Measurements from ENCODE around the gene RELA. TPM values are rescaled to one million over a fixed set of nuclear protein-coding genes. Genes with fewer than 3 reads are reported as not detected.
A peak's percentile ranks its signal among the peaks of the same experiment; 100 is the strongest.

Gene RELA
- total and polyA plus RNA-seq, 2 of the 4 experiments (the other 2 are of a cell fraction), result 8.6 to 53.0 TPM

DNA sequence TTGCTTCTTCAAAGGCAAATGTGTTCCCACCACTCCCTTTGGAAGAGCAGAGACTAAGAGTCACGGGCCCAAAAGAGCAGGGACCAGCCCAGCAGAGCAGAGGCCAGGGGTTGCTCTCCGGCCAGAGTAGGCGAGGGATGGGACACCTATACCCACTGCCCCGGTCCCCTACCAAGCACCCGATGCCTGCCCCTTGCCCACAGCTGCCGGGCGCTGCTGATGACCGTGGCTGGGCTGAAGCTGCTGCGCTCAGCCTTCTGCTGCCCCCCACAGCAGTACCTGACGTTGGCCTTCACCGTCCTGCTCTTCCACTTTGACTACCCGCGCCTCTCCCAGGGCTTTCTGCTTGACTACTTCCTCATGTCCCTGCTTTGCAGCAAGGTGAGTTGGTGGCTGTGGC lies 35.5 kb downstream of the RELA start:
- ChIA-PET CTCF (no interaction called here), POLR2A (ENCODE audit: unreplicated experiment) (no interaction called here)
- Histone ChIP-seq H3K4me2 (ENCODE audit: low read depth, low read length) (no peak overlapping the region), H2BK20ac (ENCODE audit: low read depth, low read length) (no peak overlapping the region), H4K20me1 (ENCODE audit: insufficient read depth, low read length) (no peaks in the 10 kb centered on the region; the same call in none of the 2 replicates), H3K4me3 (ENCODE audit: insufficient read depth, low read depth, low read length) (no peak overlapping the region), H3K9me3 (ENCODE audit: control insufficient read depth, insufficient read depth, low read length) (no peaks in the 10 kb centered on the region), H3K4ac (ENCODE audit: low read depth, low read length) (no peak overlapping the region), H2AK5ac (ENCODE audit: low read depth, low read length) (no peak overlapping the region), H3K9me1 (ENCODE audit: insufficient read depth, low read length) (no peaks in the 10 kb centered on the region), H3K23ac (ENCODE audit: low read depth, low read length) (no peak overlapping the region), H3K36me3 (ENCODE audit: control insufficient read depth, insufficient read depth, low read length) (peaks cover 86% of the 10 kb centered on the region), H3K18ac (ENCODE audit: low read depth, low read length) (no peak overlapping the region), H3K27me3 (ENCODE audit: control insufficient read depth, insufficient read depth, low read length) (no peaks in the 10 kb centered on the region), H3K79me1 (ENCODE audit: low read depth in 1 of 2, low read length in 2 of 2) (peaks cover 12 to 16% of the 10 kb centered on the region in 2 experiments; a peak in 2 of 4 replicates), H2AFZ (replicated peaks; ENCODE audit: low read length, poor library complexity) (no peak overlapping the region), H3K56ac (ENCODE audit: extremely low read depth, insufficient read depth, low read length) (no peak overlapping the region), H2BK5ac (ENCODE audit: low read depth, low read length, poor library complexity, severe bottlenecking) (no peak overlapping the region), H3K4me1 (ENCODE audit: control insufficient read depth, insufficient read depth, low read length) (no peaks in the 10 kb centered on the region), H2BK120ac (ENCODE audit: low read depth, low read length) (no peak overlapping the region), H2AK9ac (replicated peaks; ENCODE audit: low read depth, low read length, poor library complexity) (peak overlapping the region; percentile 55), H4K8ac (ENCODE audit: low read depth in 2 of 2, low read length in 2 of 2) (no peak overlapping the region), H3K27ac (ENCODE audit: insufficient read depth, low read length) (no peak overlapping the region), H4K5ac (ENCODE audit: low read depth, low read length) (no peak overlapping the region), H3K14ac (replicated peaks; ENCODE audit: low read depth, low read length) (no peak overlapping the region), H2BK15ac (ENCODE audit: low read depth, low read length) (no peak overlapping the region), H3K9ac (ENCODE audit: low read depth, low read length) (no peak overlapping the region), H4K91ac (ENCODE audit: insufficient read depth, low read depth, low read length) (no peak overlapping the region)
- no TSS peak for BruUV-seq (replicated peaks)
- intact Hi-C loops (cut with micrococcal nuclease) (no loop called here), dilution Hi-C loops (cut with HindIII; ENCODE audit: low sequenced_read_pairs, unreplicated experiment) (no loop called here), in situ Hi-C loops (cut with MboI; ENCODE audit: low sequenced_read_pairs) (no loop called here)
- TF ChIP-seq POLR2A (IDR thresholded peaks at IDR 0.05; ENCODE audit: low read depth, low read length), result no peak
- no peak for TF ChIP-seq CEBPB (IDR thresholded peaks at IDR 0.05; ENCODE audit: low read depth, low read length)
- TF ChIP-seq RAD21 (IDR thresholded peaks at IDR 0.05; ENCODE audit: low read length), result no peak
- no peak for TF ChIP-seq NFE2L2 (IDR thresholded peaks at IDR 0.05; ENCODE audit: low read depth, low read length)
- no peak for TF ChIP-seq MXI1 (IDR thresholded peaks at IDR 0.05; ENCODE audit: borderline replicate concordance, low read depth, low read length)
- TF ChIP-seq, protein P1, sequence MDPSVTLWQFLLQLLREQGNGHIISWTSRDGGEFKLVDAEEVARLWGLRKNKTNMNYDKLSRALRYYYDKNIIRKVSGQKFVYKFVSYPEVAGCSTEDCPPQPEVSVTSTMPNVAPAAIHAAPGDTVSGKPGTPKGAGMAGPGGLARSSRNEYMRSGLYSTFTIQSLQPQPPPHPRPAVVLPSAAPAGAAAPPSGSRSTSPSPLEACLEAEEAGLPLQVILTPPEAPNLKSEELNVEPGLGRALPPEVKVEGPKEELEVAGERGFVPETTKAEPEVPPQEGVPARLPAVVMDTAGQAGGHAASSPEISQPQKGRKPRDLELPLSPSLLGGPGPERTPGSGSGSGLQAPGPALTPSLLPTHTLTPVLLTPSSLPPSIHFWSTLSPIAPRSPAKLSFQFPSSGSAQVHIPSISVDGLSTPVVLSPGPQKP (IDR thresholded peaks at IDR 0.05; ENCODE audit: borderline replicate concordance, low read depth, low read length), result no peak
- no peak for TF ChIP-seq MAFK (IDR thresholded peaks at IDR 0.05; ENCODE audit: low read depth, low read length)
- no peak for TF ChIP-seq FOS (IDR thresholded peaks at IDR 0.05; ENCODE audit: low read depth, low read length)
- no peak for TF ChIP-seq RFX5 (IDR thresholded peaks at IDR 0.05; ENCODE audit: low read depth, low read length)
- TF ChIP-seq, protein P2, sequence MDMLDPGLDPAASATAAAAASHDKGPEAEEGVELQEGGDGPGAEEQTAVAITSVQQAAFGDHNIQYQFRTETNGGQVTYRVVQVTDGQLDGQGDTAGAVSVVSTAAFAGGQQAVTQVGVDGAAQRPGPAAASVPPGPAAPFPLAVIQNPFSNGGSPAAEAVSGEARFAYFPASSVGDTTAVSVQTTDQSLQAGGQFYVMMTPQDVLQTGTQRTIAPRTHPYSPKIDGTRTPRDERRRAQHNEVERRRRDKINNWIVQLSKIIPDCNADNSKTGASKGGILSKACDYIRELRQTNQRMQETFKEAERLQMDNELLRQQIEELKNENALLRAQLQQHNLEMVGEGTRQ (IDR thresholded peaks at IDR 0.05; ENCODE audit: low read depth, low read length), result no peak
- TF ChIP-seq, protein P3, sequence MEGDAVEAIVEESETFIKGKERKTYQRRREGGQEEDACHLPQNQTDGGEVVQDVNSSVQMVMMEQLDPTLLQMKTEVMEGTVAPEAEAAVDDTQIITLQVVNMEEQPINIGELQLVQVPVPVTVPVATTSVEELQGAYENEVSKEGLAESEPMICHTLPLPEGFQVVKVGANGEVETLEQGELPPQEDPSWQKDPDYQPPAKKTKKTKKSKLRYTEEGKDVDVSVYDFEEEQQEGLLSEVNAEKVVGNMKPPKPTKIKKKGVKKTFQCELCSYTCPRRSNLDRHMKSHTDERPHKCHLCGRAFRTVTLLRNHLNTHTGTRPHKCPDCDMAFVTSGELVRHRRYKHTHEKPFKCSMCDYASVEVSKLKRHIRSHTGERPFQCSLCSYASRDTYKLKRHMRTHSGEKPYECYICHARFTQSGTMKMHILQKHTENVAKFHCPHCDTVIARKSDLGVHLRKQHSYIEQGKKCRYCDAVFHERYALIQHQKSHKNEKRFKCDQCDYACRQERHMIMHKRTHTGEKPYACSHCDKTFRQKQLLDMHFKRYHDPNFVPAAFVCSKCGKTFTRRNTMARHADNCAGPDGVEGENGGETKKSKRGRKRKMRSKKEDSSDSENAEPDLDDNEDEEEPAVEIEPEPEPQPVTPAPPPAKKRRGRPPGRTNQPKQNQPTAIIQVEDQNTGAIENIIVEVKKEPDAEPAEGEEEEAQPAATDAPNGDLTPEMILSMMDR (conservative IDR thresholded peaks at IDR 0.05; ENCODE audit: low read depth, low read length), result no peak
- TF ChIP-seq CHD1 (IDR thresholded peaks at IDR 0.05; ENCODE audit: low read depth, low read length), result no peak
- no peak for TF ChIP-seq SMC3 (IDR thresholded peaks at IDR 0.05; ENCODE audit: low read depth, low read length)
- no peak for TF ChIP-seq MAZ (IDR thresholded peaks at IDR 0.05; ENCODE audit: borderline replicate concordance, low read depth, low read length)
- TF ChIP-seq BHLHE40 (IDR thresholded peaks at IDR 0.05; ENCODE audit: low read depth, low read length), result no peak
- TF ChIP-seq RCOR1 (IDR thresholded peaks at IDR 0.05; ENCODE audit: insufficient replicate concordance, low read length), result no peak
- DNase-seq (no peak), ATAC-seq (ENCODE audit: low read depth) (no peak)
- WGBS, 2 experiments (ENCODE audit: extremely low coverage in 2 of 2, insufficient read length in 1 of 2), result 100% methylated on average over 1 of the region's 13 CpGs; no CpG with 5 or more reads in 1 of the 2 experiments
